GM10266 (cell line): Measurements from ENCODE around the gene CDKN2AIPNL.

Experiments used
- DNase-seq: peaks from one replicate; pipeline ENCODE4 v3.0.0; 2012; ENCODE audit errors: extremely low spot score
- CTCF ChIP-seq: IDR thresholded peaks from 2 replicates; pipeline ENCODE4 v1.5.1; 2012; ENCODE audit warnings: mild to moderate bottlenecking, low read depth; ENCODE audit not compliant: control insufficient read depth, insufficient read depth; ENCODE audit errors: missing control alignments

CDKN2AIPNL gene

DNA sequence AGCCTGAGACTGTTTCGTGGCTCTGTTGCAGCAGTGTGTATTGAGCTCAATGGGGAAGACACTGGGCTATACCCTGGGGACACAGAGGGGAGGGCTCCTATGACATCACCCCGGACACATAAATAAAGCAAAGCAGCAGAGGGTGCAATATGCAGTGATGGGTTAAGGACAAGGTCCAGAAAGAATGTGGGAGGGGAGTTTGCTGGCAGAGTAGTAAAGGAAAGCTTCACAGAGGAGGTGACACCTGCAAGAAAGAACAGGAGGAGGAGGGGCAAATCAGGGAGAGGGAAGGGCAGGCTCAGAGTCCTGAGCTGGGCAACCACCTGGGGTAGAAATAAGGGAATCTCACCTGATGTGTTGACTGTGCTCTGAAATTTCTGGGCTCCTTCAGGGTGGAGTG lies 35.3 kb upstream of the CDKN2AIPNL start:
- DNase-seq: no peak
- TF ChIP-seq CTCF: no peak

- TF ChIP-seq CTCF: no peak
- no peak for DNase-seq
Observed at GRCh38 chr5:134445856-134446818, 34.5 kb upstream of the CDKN2AIPNL start.

- TF ChIP-seq CTCF: no peak
- DNase-seq: no peak
Observed at GRCh38 chr5:134444941-134445471, 33.3 kb upstream of the CDKN2AIPNL start.

DNA sequence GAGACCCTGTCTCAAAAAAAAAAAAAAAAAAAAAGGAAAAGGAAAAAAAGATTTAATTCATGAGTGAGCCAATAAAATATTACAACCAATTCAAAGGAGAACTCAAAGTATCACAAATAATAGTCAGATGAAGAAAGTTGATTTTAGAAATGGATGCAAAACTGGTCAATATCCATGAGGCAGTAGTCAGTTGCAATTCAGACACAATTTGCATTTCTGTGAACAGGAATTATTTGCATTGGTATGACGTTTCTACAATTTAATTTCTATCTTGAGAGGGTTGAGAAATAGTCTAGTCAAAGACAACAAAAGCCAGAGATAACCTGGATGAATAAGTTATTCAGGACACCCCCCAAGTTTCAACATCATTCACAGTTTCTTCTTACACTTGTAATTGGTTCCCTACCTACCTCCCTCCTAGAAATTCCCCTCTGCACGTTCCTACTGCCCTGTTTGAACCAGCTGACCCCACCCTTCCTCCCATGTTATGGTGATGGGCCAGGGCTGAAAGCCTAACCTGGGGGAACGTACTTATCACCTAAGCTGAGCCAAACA lies 28.6 kb upstream of the CDKN2AIPNL start:
- no peak for DNase-seq
- no peak for TF ChIP-seq CTCF

DNA sequence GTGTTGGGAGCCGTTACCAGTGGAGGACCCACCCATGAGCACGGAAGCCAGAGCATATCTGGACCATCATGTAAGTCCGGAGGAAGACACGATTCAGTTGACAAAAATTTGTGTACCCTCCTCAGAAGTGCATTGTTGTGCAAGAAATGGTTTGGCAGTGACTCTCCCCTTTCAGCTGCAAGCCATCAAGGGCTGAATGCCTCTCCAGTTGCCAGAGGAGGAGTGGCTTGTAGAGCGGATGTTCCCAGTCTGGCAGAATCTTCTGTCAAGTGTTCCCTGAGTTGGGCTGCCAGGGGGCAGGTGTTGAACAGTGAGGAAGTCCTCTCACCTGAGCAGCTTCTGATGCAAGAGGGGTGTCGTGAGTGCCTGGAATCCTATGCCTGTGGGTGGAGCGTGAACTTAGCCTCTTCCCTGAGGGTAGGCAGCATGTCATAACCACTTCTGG lies 27.6 kb upstream of the CDKN2AIPNL start:
- no peak for DNase-seq
- no peak for TF ChIP-seq CTCF

DNA sequence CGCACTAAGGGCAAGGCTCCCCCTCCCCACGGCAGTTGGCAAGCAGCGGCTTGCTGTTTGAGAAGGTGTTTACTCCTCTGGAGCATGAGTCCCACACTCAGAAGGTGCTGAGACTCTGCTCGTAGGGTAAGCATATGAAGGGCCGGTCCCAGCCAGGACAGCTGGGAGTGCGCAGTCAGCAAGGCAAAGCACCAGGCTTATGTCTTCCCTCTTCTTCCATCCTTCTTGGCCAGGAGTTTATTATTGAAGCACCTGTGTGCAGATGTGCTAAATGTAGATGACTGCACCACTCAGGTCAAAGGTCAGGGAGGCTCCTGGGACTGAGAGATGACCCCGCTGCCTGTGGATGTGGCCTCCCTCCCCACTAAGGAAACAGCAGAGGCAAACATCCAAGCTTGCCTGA lies 27.0 kb upstream of the CDKN2AIPNL start:
- DNase-seq: no peak
- no peak for TF ChIP-seq CTCF
